Activated CD8-positive, alpha-beta memory T cell treated with anti-CD3 and anti-CD28 coated beads, Interleukin-2, amount 50 U/mL, for 24 hours (primary cell): ENCODE data around the gene FMNL2.

ENCODE experiments used
- DNase-seq: peaks from one replicate; pipeline ENCODE4 v3.0.0-alpha.2; 2020; ENCODE audit errors: extremely low read depth

The FMNL2 gene

GRCh38 chr2:152493945-152494528 lies 159.1 kb downstream of the FMNL2 start:
- no peak for DNase-seq

DNA sequence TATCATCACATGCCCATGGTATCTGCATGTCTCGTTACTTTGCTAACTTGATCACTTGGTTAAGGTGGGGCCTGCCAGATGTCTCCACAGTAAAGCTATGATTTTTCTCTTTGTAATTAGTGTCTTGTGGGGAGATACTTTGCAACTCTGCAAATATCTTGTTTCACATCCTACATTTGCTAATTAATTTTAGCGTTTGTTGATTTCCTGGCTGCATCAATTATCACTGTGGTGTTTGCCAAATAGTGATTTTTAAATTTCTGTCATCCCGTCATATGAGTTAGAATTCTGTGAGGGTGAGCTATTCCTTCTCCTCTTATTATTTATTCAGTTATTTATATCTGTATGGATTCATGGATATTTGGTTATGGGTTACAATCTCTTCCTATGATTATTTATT lies 161.4 kb downstream of the FMNL2 start:
- no peak for DNase-seq

DNA sequence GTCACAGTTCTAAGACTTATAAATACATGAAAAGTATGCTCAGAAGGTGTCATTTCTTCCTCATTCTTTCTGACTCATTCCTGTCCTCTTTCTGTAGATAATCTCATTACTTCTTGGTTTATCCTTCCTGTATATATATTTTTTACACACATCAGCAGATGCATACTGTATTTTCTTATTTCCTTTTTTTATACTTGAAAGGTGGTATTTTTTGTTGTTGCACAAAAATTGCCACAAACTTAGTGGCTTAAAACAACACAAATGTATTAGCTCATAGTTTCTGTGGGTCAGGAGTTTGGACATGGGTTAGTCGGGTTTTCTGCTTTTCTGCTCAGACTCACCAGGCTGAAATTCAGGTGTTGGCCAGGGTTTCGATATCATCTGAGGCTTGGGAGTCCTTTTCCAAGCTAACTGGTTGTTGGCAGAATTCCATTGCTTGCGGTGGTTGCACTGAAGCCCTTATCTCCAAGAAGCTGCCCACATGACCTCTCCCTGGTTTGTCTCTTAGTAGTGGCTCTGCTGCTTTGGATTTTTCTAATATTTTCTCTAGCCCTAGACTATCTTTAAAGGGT lies 162.6 kb downstream of the FMNL2 start:
- no peak for DNase-seq

- no peak for DNase-seq
Measured at GRCh38 chr2:152499331-152499816, 164.4 kb downstream of the FMNL2 start.

DNA sequence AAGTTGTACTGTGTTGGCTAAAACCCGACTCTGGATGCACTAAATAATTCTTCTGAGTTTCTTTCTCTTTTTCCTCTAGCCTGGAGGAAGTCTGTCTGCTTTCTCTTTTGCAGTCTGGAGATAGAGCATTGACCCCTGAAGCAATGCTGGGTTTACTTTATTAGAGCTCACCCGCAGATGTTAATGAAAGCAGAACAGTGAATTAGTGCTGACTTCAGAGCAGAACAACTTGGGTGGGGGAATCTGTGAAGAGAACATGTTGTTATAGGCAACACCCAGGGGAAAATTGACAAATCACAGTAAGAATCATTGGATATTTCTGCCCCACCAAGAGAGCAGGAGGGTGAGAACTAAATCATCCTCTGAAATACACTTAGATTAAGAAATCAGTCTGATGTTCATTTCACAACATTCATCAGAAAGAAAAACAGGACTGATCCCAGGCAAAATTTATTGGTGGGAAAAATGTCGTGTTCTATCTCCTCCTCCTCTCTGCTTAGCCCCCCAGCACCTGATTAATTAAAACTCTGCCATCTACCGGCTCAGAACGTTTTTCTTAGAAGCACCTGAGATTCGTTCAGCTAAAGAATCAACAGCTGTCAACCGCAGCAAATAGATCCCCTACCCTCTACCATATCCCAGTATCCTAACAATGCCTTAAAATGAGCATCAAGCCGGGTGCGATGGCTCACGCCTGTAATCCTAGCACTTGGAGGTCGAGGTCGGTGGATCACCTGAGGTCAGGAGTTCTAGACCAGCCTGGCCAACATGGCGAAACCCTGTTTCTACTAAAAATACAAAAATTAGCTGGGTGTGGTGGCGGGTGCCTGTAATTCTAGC lies 165.1 kb downstream of the FMNL2 start:
- DNase-seq = no peak

GRCh38 chr2:152500772-152501171 lies 165.8 kb downstream of the FMNL2 start:
- DNase-seq = no peak

- DNase-seq = no peak
Measured at GRCh38 chr2:152501666-152502065, 166.7 kb downstream of the FMNL2 start.

- no peak for DNase-seq
Measured at GRCh38 chr2:152504618-152505017, 169.6 kb downstream of the FMNL2 start.

GRCh38 chr2:152505495-152505906 lies 170.5 kb downstream of the FMNL2 start:
- no peak for DNase-seq

DNA sequence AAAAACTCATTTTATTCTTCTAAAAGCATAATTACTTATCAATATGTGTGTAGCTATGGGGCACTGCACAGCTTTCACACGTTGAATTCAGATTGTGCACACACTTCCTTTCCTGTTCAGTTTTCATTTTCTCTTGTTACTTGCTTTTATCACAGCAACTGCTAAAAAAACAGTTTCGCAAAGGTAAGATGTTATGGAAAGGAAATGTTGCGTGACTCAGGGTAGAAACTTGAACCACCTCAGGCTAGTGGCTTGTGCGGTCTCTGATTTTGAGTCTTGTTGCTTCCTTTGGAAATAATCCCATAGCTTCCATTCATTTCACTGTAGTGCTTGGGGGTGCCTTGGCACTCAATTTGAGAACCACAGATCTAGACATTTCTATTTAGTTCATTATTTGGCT lies 171.9 kb downstream of the FMNL2 start:
- no peak for DNase-seq

DNA sequence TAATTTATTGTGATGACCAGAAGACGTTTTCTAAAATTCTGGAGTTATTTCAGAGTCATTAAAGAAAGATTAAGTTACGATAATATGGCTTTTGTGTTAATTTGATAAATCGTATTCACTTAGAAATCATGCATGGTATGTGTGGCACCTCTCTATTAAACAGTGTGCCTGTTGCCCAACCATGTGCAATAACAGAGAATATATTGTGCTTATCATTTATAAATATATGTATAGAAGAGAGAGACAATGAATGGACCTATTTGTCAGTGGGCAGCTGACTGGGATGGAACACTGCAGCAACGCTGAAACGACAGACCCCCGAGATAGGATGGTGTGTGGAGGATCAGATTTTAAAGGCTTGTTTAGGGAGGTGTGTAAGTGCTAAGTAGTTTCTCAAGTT lies 172.9 kb downstream of the FMNL2 start:
- DNase-seq = no peak

GRCh38 chr2:152508446-152508845 lies 173.5 kb downstream of the FMNL2 start:
- DNase-seq = no peak

DNA sequence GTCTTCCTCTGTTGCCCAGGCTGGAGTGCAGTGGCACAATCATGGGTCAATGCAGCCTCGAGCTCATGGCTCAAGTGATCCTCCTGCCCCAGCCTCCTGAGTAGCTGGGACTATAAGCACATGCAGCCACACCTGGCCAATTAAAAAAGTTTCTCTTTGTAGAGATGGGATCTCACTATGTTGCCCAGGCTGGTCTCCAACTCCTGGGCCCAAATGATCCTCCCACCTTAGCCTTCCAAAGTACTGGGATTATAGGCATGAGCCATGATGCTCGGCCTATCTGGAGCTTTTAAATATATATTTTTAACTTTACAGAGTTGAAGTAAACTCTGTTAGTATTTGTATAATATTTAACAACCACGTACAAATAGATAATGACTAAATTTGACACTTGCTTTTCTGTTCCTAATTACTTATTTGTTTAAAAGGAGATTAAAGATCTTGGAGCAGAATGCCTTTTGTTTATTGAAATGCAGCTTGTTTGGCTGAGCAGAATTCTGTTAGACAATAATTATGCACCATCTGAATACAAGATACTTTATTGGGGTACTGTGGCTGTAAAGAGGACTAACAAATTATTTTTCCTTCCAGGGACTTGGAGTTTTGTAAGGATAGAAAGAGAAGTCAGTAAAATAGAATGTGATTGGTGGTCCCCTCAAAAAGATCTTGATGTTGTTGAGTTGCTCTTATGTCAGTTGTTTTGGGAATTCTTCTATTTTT lies 175.0 kb downstream of the FMNL2 start:
- no peak for DNase-seq

DNA sequence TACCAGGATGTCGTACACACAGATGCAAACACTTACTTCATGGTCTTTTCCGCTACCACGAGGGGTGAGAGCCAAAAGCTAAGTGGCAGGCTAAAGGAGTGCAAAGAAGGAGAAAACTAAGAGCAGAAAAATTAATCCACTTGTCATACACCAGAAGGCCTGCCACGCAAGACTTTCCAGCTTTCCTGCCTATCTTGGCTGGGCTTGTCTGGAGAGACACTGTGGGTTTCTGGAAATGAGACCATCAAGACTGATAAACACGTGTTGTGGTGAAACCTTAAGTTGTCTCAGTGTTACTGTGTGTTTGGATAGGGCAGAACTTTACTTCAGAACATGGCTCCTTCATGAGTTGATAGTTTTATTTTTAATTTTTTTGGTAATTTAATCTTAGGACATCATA lies 175.6 kb downstream of the FMNL2 start:
- DNase-seq = no peak

DNA sequence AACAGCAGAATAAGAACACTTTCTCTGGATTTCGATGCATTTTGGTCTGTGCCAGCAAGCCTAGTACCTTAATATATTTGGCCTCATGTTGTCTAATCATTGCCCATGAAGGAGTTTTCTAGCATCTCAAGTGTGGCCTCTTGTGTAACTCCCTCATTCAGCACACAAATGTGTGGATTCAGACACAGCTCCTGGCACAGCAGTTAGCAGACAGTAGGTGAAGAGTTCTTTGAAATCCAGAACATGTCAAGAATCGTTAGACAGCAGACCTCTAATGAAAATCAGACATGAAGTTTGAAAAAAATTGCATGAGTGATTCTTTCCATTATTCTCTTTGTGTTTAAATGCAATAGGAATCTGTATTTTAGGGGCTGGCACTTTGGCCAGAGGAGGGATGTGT lies 177.0 kb downstream of the FMNL2 start:
- DNase-seq = no peak

- DNase-seq = no peak
Measured at GRCh38 chr2:152513029-152513428, 178.1 kb downstream of the FMNL2 start.

- no peak for DNase-seq
Measured at GRCh38 chr2:152513681-152514080, 178.7 kb downstream of the FMNL2 start.

- DNase-seq = no peak
Measured at GRCh38 chr2:152518034-152518433, 183.1 kb downstream of the FMNL2 start.

DNA sequence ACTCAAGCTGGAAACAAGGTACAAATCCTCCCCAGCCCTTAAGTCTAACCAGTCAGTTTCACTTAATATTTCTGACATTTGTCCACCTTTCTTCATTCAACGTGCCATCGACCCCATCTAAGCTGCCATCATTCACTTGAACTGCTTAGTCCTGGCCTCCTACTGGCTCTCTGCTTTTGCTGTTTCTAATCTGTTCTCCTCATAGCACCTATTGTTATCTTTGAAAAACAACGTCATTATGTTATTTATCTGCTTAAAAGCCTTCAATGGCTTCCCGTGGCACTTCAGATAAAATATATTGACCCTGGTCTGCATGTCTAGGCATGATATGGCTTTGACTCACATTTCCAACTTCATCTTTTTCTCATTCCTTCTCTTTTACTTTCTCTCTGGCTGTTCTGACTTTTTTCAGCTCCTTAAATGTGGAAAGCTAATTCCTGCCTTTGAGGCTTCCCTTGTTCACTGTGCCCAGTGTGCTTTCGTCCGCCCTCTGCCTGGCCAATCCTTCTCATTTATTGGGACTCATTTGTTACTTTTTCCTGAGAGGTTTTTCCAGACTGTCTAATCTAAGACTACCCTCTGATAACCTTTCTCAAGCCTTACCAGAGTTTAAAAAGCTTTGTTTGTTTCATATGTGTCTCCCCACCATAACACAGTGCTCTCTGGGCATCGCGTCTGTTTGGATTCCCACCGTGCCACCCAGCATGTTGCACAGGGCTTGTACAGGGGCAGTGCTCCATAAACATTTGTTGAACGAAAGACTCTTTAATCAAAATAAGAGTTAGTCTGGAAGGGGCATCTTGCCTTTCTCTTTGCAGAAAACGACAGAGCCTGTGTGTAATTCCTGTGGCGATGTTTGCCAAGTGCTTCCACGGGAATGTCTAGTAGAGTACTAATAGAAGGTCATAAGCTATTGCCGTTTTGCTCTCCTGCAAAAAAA lies 183.9 kb downstream of the FMNL2 start:
- DNase-seq = no peak

GRCh38 chr2:152519581-152519952 lies 184.6 kb downstream of the FMNL2 start:
- DNase-seq = no peak

GRCh38 chr2:152520759-152521158 lies 185.8 kb downstream of the FMNL2 start:
- no peak for DNase-seq
